Mesenchymal stem cell (in vitro differentiated cells and primary cell): ENCODE data around the gene RO60.

ENCODE experiments used
- DNase-seq: peaks from one replicate; pipeline ENCODE4 v3.0.0-alpha.2; 2013
- H2AFZ ChIP-seq: one replicate; pipeline ENCODE4 v1.6.1; 2013; ENCODE audit warnings: low read depth, mild to moderate bottlenecking, control low read depth, inconsistent platforms, low read length, moderate library complexity
- H2AK5ac ChIP-seq: 2 replicates; pipeline ENCODE4 v1.6.1; 2013; ENCODE audit warnings: low read length, moderate library complexity, mild to moderate bottlenecking, inconsistent platforms; ENCODE audit not compliant: severe bottlenecking
- H2BK120ac ChIP-seq: one replicate; pipeline ENCODE4 v1.6.1; 2013; ENCODE audit warnings: low read depth, mild to moderate bottlenecking, inconsistent platforms, low read length, moderate library complexity
- H2BK12ac ChIP-seq, 2 experiments: one replicate each; pipeline ENCODE4 v1.6.1; 2013; ENCODE audit warnings: inconsistent platforms in 2 of 2, low read length in 2 of 2, mild to moderate bottlenecking in 2 of 2, moderate library complexity in 2 of 2, control low read depth in 1 of 2
- H2BK15ac ChIP-seq: one replicate; pipeline ENCODE4 v1.6.1; 2013; ENCODE audit warnings: mild to moderate bottlenecking, low read depth, inconsistent platforms; ENCODE audit not compliant: poor library complexity, severe bottlenecking
- H2BK5ac ChIP-seq: 2 replicates; pipeline ENCODE4 v1.6.1; 2013; ENCODE audit warnings: low read depth, mild to moderate bottlenecking, low read length, control low read depth, inconsistent platforms; ENCODE audit not compliant: poor library complexity, severe bottlenecking
- H3K14ac ChIP-seq, 2 experiments: one replicate each; pipeline ENCODE4 v1.6.1; 2013; ENCODE audit warnings: inconsistent platforms in 2 of 2, low read length in 2 of 2, control low read depth in 1 of 2, mild to moderate bottlenecking in 1 of 2, moderate library complexity in 1 of 2
- H3K18ac ChIP-seq, 2 experiments: one replicate each; pipeline ENCODE4 v1.6.1; 2013; ENCODE audit warnings: inconsistent platforms in 2 of 2, low read length in 2 of 2, control low read depth in 1 of 2, low read depth in 1 of 2, mild to moderate bottlenecking in 1 of 2
- H3K23ac ChIP-seq, 2 experiments: one replicate each; pipeline ENCODE4 v1.6.1; 2013; ENCODE audit warnings: inconsistent platforms in 2 of 2, low read length in 2 of 2, mild to moderate bottlenecking in 2 of 2, moderate library complexity in 2 of 2, control low read depth in 1 of 2
- H3K27ac ChIP-seq: 2 replicates; pipeline ENCODE4 v1.5.1; 2013; ENCODE audit warnings: mild to moderate bottlenecking, moderate library complexity, low read length, control low read depth, inconsistent platforms; ENCODE audit not compliant: poor library complexity, severe bottlenecking
- H3K27me3 ChIP-seq, 2 experiments: 2 replicates each; pipeline versions ENCODE4 v1.6.1 to v1.7.0; 2013; ENCODE audit warnings: low read length in 2 of 2, mild to moderate bottlenecking in 2 of 2, moderate library complexity in 2 of 2, control low read depth in 1 of 2, inconsistent platforms in 1 of 2; ENCODE audit not compliant: control insufficient read depth in 1 of 2, insufficient read depth in 1 of 2
- H3K36me3 ChIP-seq, 2 experiments: 2 replicates each; pipeline versions ENCODE4 v1.6.1 to v1.7.0; 2013; ENCODE audit warnings: low read length in 2 of 2, control low read depth in 1 of 2, inconsistent platforms in 1 of 2, low read depth in 1 of 2, mild to moderate bottlenecking in 1 of 2; ENCODE audit not compliant: insufficient read depth in 2 of 2, control insufficient read depth in 1 of 2
- H3K4ac ChIP-seq, 2 experiments: one replicate each; pipeline ENCODE4 v1.6.1; 2013; ENCODE audit warnings: inconsistent platforms in 2 of 2, low read length in 2 of 2, mild to moderate bottlenecking in 2 of 2, moderate library complexity in 2 of 2, control low read depth in 1 of 2, low read depth in 1 of 2
- H3K4me1 ChIP-seq: 2 replicates; pipeline ENCODE4 v1.6.1; 2013; ENCODE audit warnings: low read depth, low read length, control low read depth; ENCODE audit not compliant: control insufficient read depth, insufficient read depth
- H3K4me2 ChIP-seq: 2 replicates; pipeline ENCODE4 v1.6.1; 2013; ENCODE audit warnings: low read length, mild to moderate bottlenecking, inconsistent platforms; ENCODE audit not compliant: poor library complexity, severe bottlenecking
- H3K4me3 ChIP-seq, 2 experiments: 2 replicates each; pipeline versions ENCODE4 v1.5.1 to v1.7.0; 2013; ENCODE audit warnings: low read length in 2 of 2, mild to moderate bottlenecking in 2 of 2, control low read depth in 1 of 2, low read depth in 1 of 2; ENCODE audit not compliant: insufficient read depth in 1 of 2
- H3K79me1 ChIP-seq: replicated peaks from 2 replicates; pipeline ENCODE4 v1.6.1; 2013; ENCODE audit warnings: mild to moderate bottlenecking, control low read depth, low read length, inconsistent platforms; ENCODE audit not compliant: poor library complexity, severe bottlenecking
- H3K9ac ChIP-seq: 2 replicates; pipeline ENCODE4 v1.7.0; 2013; ENCODE audit warnings: mild to moderate bottlenecking, low read length, moderate library complexity
- H3K9me3 ChIP-seq: 2 replicates; pipeline ENCODE4 v1.7.0; 2013; ENCODE audit warnings: mild to moderate bottlenecking, low read length; ENCODE audit not compliant: control insufficient read depth
- H4K8ac ChIP-seq: one replicate; pipeline ENCODE4 v1.6.1; 2013; ENCODE audit warnings: inconsistent platforms, mild to moderate bottlenecking, low read length, moderate library complexity
- H4K91ac ChIP-seq: one replicate; pipeline ENCODE4 v1.6.1; 2013; ENCODE audit warnings: mild to moderate bottlenecking, low read length, inconsistent platforms
- WGBS: methylation state at CpG from one replicate; pipeline ENCODE4 v1.1.7; 2013; ENCODE audit warnings: mixed read lengths; 5-methylcytosine and 5-hydroxymethylcytosine counted together

The RO60 gene

DNA sequence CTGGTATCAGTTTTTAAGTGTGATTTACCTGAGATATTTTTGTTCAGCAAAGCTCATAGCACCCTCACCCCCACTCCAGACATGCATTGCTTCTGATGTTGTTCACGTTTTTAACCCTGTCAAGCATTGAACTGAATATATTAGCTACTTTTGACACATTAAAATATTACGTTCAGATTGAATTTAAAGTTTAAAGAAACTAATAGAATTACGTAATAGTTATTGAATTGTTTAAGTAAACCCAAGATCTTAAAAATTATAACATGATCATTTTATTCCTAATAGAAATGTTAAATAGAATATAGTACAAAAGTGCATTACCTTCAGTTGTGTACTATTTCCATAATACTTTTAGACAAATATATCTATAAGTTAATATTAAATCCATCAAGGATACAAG lies 26.9 kb downstream of the RO60 start:
- Histone ChIP-seq H3K18ac (no peak overlapping the region), H3K36me3 (peaks cover 4 to 79% of the 10 kb centered on the region in 2 experiments), H3K27ac (no peak overlapping the region), H3K4ac (no peak overlapping the region), H4K8ac (no peak overlapping the region), H3K9ac (no peak overlapping the region), H2BK12ac (no peak overlapping the region), H3K4me2 (no peak overlapping the region), H3K27me3 (no peaks in the 10 kb centered on the region), H3K9me3 (no peaks in the 10 kb centered on the region), H2BK120ac (no peak overlapping the region), H3K14ac (no peak overlapping the region), H2BK15ac (no peak overlapping the region), H2AK5ac (no peak overlapping the region), H2AFZ (no peak overlapping the region), H4K91ac (no peak overlapping the region), H3K4me1 (no peaks in the 10 kb centered on the region), H2BK5ac (no peak overlapping the region), H3K4me3 (no peak overlapping the region), H3K79me1 (peaks cover 9% of the 10 kb centered on the region), H3K23ac (no peak overlapping the region)
- no CpG with 5 or more reads among the region's 3 CpGs for WGBS
- DNase-seq, result no peak

DNA sequence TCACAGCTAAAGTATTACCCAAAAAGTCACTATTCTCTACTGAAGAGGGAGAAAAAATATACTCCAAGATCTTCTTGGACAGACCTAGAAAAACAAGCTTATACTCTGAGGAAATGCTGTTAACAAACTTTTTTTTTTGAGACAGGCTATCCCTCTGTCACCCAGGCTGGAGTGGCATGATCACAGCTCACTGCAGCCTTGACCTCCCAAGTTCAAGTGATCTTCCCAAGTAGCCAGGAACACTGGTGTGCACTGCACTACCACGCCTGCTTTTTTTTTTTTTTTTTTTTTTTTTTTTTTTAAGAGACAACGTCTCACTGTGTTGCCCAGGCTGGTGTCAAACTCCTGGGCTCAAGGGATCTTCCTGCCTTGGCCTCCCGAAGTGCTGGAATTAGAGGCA lies 28.5 kb downstream of the RO60 start:
- DNase-seq, result no peak
- Histone ChIP-seq H2BK120ac (no peak overlapping the region), H2BK5ac (no peak overlapping the region), H3K4me1 (no peaks in the 10 kb centered on the region), H3K4me2 (no peak overlapping the region), H2AK5ac (no peak overlapping the region), H3K14ac (no peak overlapping the region), H4K91ac (no peak overlapping the region), H3K79me1 (peaks cover 6% of the 10 kb centered on the region), H3K9me3 (no peaks in the 10 kb centered on the region), H2AFZ (no peak overlapping the region), H3K23ac (no peak overlapping the region), H3K4me3 (no peak overlapping the region), H3K4ac (no peak overlapping the region), H4K8ac (no peak overlapping the region), H2BK12ac (no peak overlapping the region), H3K36me3 (peaks cover under 1 to 79% of the 10 kb centered on the region in 2 experiments), H3K18ac (no peak overlapping the region), H3K27ac (no peak overlapping the region), H3K27me3 (no peaks in the 10 kb centered on the region), H2BK15ac (no peak overlapping the region), H3K9ac (no peak overlapping the region)
- WGBS, result 70% methylated on average over 1 of the region's 3 CpGs

DNA sequence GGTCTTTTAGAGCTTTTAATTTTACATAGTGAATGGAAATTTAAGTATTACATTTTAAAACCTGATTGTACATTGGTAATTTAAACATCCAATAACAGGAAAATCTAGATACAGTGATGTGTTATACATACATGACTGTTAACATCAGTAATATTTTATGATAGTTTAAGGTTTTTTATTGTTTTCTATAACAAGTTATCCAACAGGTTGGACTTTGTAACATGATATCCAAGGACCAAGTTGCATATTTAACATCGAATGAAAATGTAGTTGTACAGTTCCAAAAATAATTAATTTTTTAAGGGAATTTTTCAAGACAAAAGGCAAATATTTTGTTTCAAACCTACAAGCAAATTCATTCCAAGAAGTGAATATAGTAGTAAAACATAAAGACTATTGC lies 31.5 kb downstream of the RO60 start:
- DNase-seq, result no peak
- Histone ChIP-seq H3K27ac (no peak overlapping the region), H2BK5ac (no peak overlapping the region), H2BK120ac (no peak overlapping the region), H3K36me3 (peaks cover 9 to 77% of the 10 kb centered on the region in 2 experiments), H2AFZ (no peak overlapping the region), H3K18ac (no peak overlapping the region), H3K27me3 (no peaks in the 10 kb centered on the region), H3K23ac (no peak overlapping the region), H4K8ac (no peak overlapping the region), H2BK15ac (no peak overlapping the region), H3K4ac (no peak overlapping the region), H3K4me2 (no peak overlapping the region), H3K4me1 (no peaks in the 10 kb centered on the region), H3K14ac (no peak overlapping the region), H3K9me3 (no peaks in the 10 kb centered on the region), H3K4me3 (no peak overlapping the region), H2AK5ac (no peak overlapping the region), H2BK12ac (no peak overlapping the region), H3K9ac (no peak overlapping the region), H4K91ac (no peak overlapping the region), H3K79me1 (peaks cover 5% of the 10 kb centered on the region)
- no CpG with 5 or more reads among the region's 1 CpG for WGBS

DNA sequence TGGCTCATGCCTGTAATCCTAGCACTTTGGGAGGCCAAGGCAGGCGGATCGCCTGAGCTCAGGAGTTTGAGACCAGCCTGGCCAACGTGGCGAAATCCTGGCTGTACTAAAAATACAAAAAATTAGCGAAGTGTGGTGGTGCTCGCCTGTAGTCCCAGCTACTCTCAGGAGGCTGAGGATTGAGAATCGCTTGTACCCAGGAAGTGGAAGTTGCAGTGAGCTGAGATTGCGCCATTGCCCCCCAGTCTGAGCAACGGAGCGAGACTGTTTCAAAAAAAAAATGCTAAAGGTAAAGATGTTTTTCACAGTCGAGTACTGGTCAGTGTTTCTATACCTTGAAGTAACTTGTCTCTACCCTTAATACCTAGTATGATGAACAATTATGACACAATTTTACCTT lies 34.7 kb downstream of the RO60 start:
- 97% methylated on average over 10 of the region's 11 CpGs for WGBS
- Histone ChIP-seq H4K8ac (no peak overlapping the region), H2AK5ac (no peak overlapping the region), H3K4ac (no peak overlapping the region), H3K36me3 (peaks cover 9 to 91% of the 10 kb centered on the region in 2 experiments), H2BK120ac (no peak overlapping the region), H2BK15ac (no peak overlapping the region), H3K14ac (no peak overlapping the region), H3K18ac (no peak overlapping the region), H3K4me2 (no peak overlapping the region), H3K27me3 (no peaks in the 10 kb centered on the region), H2AFZ (no peak overlapping the region), H2BK5ac (no peak overlapping the region), H2BK12ac (no peak overlapping the region), H3K4me3 (no peak overlapping the region), H3K4me1 (no peaks in the 10 kb centered on the region), H3K27ac (no peak overlapping the region), H3K9me3 (no peaks in the 10 kb centered on the region), H3K23ac (no peak overlapping the region), H4K91ac (no peak overlapping the region), H3K79me1 (peaks cover 4% of the 10 kb centered on the region), H3K9ac (no peak overlapping the region)
- DNase-seq, result no peak
